GM12892 (cell line): ENCODE measurements around the gene UNC5A.

ENCODE experiments used
- POLR2A ChIP-seq: IDR thresholded peaks from 2 replicates; pipeline ENCODE4 v1.6.1; 2011; ENCODE audit warnings: low read depth, low read length, control low read depth
- POLR2AphosphoS5 ChIP-seq: IDR thresholded peaks from 2 replicates; pipeline ENCODE4 v1.6.1; 2011; ENCODE audit warnings: low read depth, low read length, control low read depth
- TAF1 ChIP-seq: IDR thresholded peaks from 2 replicates; pipeline ENCODE4 v1.6.1; 2011; ENCODE audit warnings: low read depth, mild to moderate bottlenecking, control low read depth, low read length, borderline replicate concordance

DNA sequence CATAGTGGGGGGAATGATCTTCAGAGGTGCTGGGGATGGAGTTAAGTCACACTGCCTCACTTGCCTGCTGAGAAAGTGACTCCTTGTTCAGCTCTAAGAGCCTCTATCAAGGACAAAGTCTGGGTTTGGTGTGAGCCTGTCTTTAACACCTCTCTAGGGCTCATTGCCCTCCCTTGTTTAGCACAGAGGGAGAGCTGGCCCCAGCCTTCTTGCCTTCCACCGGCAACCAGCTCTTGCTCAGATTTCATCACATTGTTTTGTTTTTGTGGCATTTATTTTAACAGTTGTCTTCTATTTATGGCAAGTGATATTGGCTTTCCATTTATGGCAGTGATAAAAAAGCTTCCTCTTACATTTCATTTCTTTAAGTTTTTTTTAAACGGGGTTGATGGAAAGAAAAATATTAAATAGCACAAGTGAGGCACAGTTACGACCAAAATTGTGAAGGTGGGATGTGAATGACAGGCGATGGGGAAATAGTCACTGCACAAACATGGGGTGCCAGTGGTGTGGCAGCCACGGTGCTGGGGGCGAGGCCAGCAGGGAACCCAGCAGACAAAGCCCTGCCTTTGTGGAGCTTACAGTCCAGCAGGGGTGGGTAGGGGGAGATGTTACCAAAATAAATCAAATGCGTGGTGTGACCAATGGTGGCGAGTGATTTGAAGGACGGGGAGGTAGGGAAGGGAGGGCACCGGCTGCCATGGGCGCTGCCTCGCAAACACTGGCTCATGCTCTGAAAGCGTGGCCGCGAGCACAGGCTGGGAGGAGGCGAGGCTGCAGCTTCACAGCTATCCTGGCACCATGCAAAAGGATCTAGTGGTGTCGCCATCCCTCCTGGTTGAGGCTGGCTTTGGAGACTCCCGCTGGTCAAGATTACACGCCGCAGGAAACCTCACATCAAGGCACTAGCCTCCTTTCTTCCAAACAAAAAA, 21.2 kb upstream of the UNC5A start:
- TF ChIP-seq POLR2AphosphoS5: no peak
- no peak for TF ChIP-seq POLR2A
- no peak for TF ChIP-seq TAF1
